Caco-2 (cell line): ENCODE measurements around the gene PDSS2. TPM values are rescaled to one million over a fixed set of nuclear protein-coding genes. Genes with fewer than 3 reads are reported as not detected.

Source experiments
- BruUV-seq: library from RNA; stranded (reverse); fragments of 400-500 nt; replicated peaks from 2 replicates; lab custom pipeline; 2021; lab: Mats Ljungman, UMichigan
- CTCF ChIA-PET: fragments of 300-600 bp; sonication (Branson Sonifier 250); formaldehyde crosslinking; loops from one replicate; lab custom pipeline; 2022; ENCODE audit warnings: antibody characterized with exemption; lab: Charles Lee
- POLR2A ChIA-PET: fragments of 300-600 bp; sonication (Branson Sonifier 250); formaldehyde crosslinking; loops from one replicate; lab custom pipeline; 2022; ENCODE audit warnings: antibody characterized with exemption; lab: Charles Lee
- DNase-seq, 2 experiments: peaks; one replicate each; pipeline versions ENCODE4 v3.0.0 to v3.0.0-alpha.2; 2020 to 2022
- H3K27me3 ChIP-seq: replicated peaks from 2 replicates; pipeline ENCODE4 v1.6.0; 2011; ENCODE audit warnings: low read length; ENCODE audit not compliant: control insufficient read depth, insufficient read depth
- H3K36me3 ChIP-seq: 2 replicates; pipeline ENCODE4 v1.5.1; 2011; ENCODE audit warnings: low read length; ENCODE audit not compliant: control insufficient read depth, insufficient read depth
- H3K4me1 ChIP-seq: fragments of 250-450 bp; sonication (Bioruptor Pico); 2 replicates; pipeline ENCODE4 v1.5.1; 2020; ENCODE audit warnings: mild to moderate bottlenecking
- H3K4me3 ChIP-seq: 2 replicates; pipeline ENCODE4 v1.5.1; 2011; ENCODE audit warnings: low read depth, mild to moderate bottlenecking, control low read depth, low read length
- H3K9me3 ChIP-seq: fragments of 250-450 bp; sonication (Bioruptor Pico); 2 replicates; pipeline ENCODE4 v1.5.1; 2020; ENCODE audit warnings: mild to moderate bottlenecking, moderate library complexity
- H3K27ac Mint-ChIP-seq: one replicate; pipeline ENCODE4 v1.8.0; 2022; ENCODE audit warnings: mixed read lengths; ENCODE audit not compliant: unreplicated experiment
- H3K27me3 Mint-ChIP-seq: one replicate; pipeline ENCODE4 v1.8.0; 2022; ENCODE audit warnings: mixed read lengths; ENCODE audit not compliant: insufficient read depth, unreplicated experiment
- H3K36me3 Mint-ChIP-seq: one replicate; pipeline ENCODE4 v1.8.0; 2022; ENCODE audit warnings: mild to moderate bottlenecking, mixed read lengths; ENCODE audit not compliant: insufficient read depth, unreplicated experiment
- H3K4me1 Mint-ChIP-seq: one replicate; pipeline ENCODE4 v1.8.0; 2022; ENCODE audit warnings: low read depth, mixed read lengths; ENCODE audit not compliant: unreplicated experiment
- H3K4me3 Mint-ChIP-seq: one replicate; pipeline ENCODE4 v1.8.0; 2022; ENCODE audit warnings: mild to moderate bottlenecking, moderate library complexity, mixed read lengths; ENCODE audit not compliant: unreplicated experiment
- H3K9me3 Mint-ChIP-seq: one replicate; pipeline ENCODE4 v1.8.0; 2022; ENCODE audit warnings: mixed read lengths; ENCODE audit not compliant: unreplicated experiment
- intact Hi-C: fragments of 100-400 bp; cut with micrococcal nuclease; formaldehyde crosslinking; loops from one replicate; pipeline ENCODE4 v1.10.0; 2022; ENCODE audit not compliant: unreplicated experiment
- total RNA-seq: library from RNA; stranded (reverse); gene quantifications from 2 replicates; pipeline ENCODE4 v1.2.3, GENCODE V29; 2022
- TF ChIP-seq, protein P1 (sequence below), 2 experiments: fragments of 200-600 bp in 1 of 2; IDR thresholded peaks; 1 replicate in 1 of 2; 2 replicates in 1 of 2; pipeline versions ENCODE4 v1.5.1 to v1.8.0; 2011 to 2022; ENCODE audit warnings: antibody characterized with exemption in 1 of 2, control low read depth in 1 of 2, inconsistent platforms in 1 of 2, low read depth in 1 of 2, low read length in 1 of 2, mild to moderate bottlenecking in 1 of 2, moderate library complexity in 1 of 2; ENCODE audit not compliant: insufficient read depth in 1 of 2, severe bottlenecking in 1 of 2, unreplicated experiment in 1 of 2

Gene PDSS2
- total RNA-seq, 1 experiment from 2014 or later: 10.3 TPM

DNA sequence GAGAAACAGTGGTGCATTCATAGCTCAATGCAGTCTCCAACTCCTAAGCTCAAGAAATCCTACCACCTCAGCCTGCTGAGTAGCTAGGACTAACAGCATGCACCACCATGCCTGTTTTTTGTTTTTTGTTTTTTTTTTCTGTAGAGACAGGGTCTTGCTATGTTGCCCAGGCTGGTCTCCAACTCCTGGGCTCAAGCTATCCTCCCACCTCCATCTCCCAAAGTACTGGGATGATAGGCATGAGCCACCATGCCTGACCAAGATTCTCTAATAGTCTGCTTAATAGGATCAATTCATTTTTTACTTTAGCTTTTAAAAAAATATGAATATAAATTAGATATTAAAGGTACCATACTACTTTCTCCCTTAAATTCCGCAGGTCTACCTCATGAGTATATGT is 191.7 kb downstream of the PDSS2 start:
- intact Hi-C loops: no loop called here
- ChIA-PET POLR2A (interaction anchor here (0.6 kb wide), 1 partner anchor 191 kb away, joined by 13 read pairs; the partner anchor contains the start of gene PDSS2), CTCF (no interaction called here)
- Mint-ChIP-seq H3K4me3 (no peak overlapping the region), H3K4me1 (peaks cover 16% of the 10 kb centered on the region), H3K27ac (no peak overlapping the region), H3K36me3 (no peaks in the 10 kb centered on the region), H3K9me3 (no peaks in the 10 kb centered on the region), H3K27me3 (no peaks in the 10 kb centered on the region)
- no peak for DNase-seq
- H3K9me3 ChIP-seq: no peaks in the 10 kb centered on the region
- no TSS peak for BruUV-seq
- peaks cover 7% of the 10 kb centered on the region; the same call in 1 of the 2 replicates for H3K4me1 ChIP-seq
- H3K4me3 ChIP-seq: no peak overlapping the region
- no peaks in the 10 kb centered on the region for H3K36me3 ChIP-seq
- no peaks in the 10 kb centered on the region for H3K27me3 ChIP-seq
- TF ChIP-seq, protein P1, sequence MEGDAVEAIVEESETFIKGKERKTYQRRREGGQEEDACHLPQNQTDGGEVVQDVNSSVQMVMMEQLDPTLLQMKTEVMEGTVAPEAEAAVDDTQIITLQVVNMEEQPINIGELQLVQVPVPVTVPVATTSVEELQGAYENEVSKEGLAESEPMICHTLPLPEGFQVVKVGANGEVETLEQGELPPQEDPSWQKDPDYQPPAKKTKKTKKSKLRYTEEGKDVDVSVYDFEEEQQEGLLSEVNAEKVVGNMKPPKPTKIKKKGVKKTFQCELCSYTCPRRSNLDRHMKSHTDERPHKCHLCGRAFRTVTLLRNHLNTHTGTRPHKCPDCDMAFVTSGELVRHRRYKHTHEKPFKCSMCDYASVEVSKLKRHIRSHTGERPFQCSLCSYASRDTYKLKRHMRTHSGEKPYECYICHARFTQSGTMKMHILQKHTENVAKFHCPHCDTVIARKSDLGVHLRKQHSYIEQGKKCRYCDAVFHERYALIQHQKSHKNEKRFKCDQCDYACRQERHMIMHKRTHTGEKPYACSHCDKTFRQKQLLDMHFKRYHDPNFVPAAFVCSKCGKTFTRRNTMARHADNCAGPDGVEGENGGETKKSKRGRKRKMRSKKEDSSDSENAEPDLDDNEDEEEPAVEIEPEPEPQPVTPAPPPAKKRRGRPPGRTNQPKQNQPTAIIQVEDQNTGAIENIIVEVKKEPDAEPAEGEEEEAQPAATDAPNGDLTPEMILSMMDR (IDR thresholded peaks at IDR 0.05; ENCODE audit: insufficient read depth in 1 of 2, low read depth in 1 of 2, low read length in 1 of 2, severe bottlenecking in 1 of 2, unreplicated experiment in 1 of 2): no peak

DNA sequence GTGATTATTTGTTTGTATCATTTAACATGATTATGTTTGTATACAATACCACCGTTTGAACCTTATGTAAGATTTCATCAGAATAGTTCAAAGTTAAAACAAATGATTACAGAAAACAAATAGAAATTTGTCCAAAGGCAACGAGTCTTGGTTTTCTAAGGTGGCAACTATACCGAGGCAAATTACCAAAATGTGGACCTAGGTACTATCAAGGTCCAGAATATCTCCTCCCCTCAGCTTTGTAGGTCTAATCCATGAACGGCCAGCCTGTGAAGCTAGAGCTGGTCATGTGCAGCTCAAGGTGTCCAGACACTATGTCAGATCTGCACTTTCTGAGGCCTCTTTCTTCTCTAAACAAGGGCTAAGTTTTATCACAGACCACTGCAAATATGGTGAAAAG is 192.4 kb downstream of the PDSS2 start:
- no peak overlapping the region for H3K4me3 ChIP-seq
- Mint-ChIP-seq H3K36me3 (no peaks in the 10 kb centered on the region), H3K4me1 (peaks cover 16% of the 10 kb centered on the region), H3K9me3 (no peaks in the 10 kb centered on the region), H3K4me3 (no peak overlapping the region), H3K27ac (no peak overlapping the region), H3K27me3 (no peaks in the 10 kb centered on the region)
- H3K36me3 ChIP-seq: no peaks in the 10 kb centered on the region
- peaks cover 7% of the 10 kb centered on the region; the same call in 1 of the 2 replicates for H3K4me1 ChIP-seq
- no peak for DNase-seq
- H3K9me3 ChIP-seq: no peaks in the 10 kb centered on the region
- BruUV-seq: no TSS peak
- CTCF ChIA-PET: no interaction called here
- POLR2A ChIA-PET: interaction anchor here (0.9 kb wide), 1 partner anchor 8 kb away, joined by 3 read pairs; no protein-coding TSS in a partner anchor
- intact Hi-C loops: no loop called here
- TF ChIP-seq, protein P1 (IDR thresholded peaks at IDR 0.05; ENCODE audit: insufficient read depth in 1 of 2, low read depth in 1 of 2, low read length in 1 of 2, severe bottlenecking in 1 of 2, unreplicated experiment in 1 of 2): no peak
- H3K27me3 ChIP-seq: no peaks in the 10 kb centered on the region

DNA sequence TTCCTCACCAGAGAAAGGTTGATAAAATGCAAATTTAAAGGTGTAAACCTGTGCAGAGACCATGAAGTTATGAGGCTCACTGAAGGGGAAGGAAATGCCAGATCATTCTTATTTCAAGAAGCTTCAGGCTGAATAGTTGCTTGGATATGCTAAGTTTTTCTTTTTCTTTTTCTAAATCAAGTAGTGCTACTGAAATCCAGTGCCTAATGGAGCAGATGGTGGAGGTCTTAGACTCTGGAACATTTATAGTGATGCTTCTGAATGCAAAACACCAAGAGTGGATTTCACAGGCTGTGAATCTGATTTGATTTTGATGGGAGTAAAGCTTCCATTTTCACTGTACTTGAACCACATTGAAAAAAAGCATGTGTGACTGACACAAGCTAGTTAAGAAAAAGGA is 192.8 kb downstream of the PDSS2 start:
- Mint-ChIP-seq H3K36me3 (no peaks in the 10 kb centered on the region), H3K4me1 (peaks cover 16% of the 10 kb centered on the region), H3K27ac (no peak overlapping the region), H3K27me3 (no peaks in the 10 kb centered on the region), H3K9me3 (no peaks in the 10 kb centered on the region), H3K4me3 (no peak overlapping the region)
- intact Hi-C loops: no loop called here
- Histone ChIP-seq H3K36me3 (no peaks in the 10 kb centered on the region), H3K9me3 (no peaks in the 10 kb centered on the region), H3K27me3 (no peaks in the 10 kb centered on the region), H3K4me3 (no peak overlapping the region), H3K4me1 (peaks cover 7% of the 10 kb centered on the region; the same call in 1 of the 2 replicates)
- POLR2A ChIA-PET: interaction anchor here (0.9 kb wide), 1 partner anchor 9 kb away, joined by 3 read pairs; no protein-coding TSS in a partner anchor
- DNase-seq: no peak
- no TSS peak for BruUV-seq
- CTCF ChIA-PET: no interaction called here
- TF ChIP-seq, protein P1 (IDR thresholded peaks at IDR 0.05; ENCODE audit: insufficient read depth in 1 of 2, low read depth in 1 of 2, low read length in 1 of 2, severe bottlenecking in 1 of 2, unreplicated experiment in 1 of 2): no peak
